GM19025 (cell line): ENCODE measurements around the gene KCNMA1.
"Not testable (repeated sequence)": the region's sequence is repeated elsewhere in the genome, so short reads cannot be mapped to it uniquely, and the experiment has no call there.

Source experiments
- ATAC-seq: cut with Tn5 transposase; IDR thresholded peaks from one replicate; pipeline ENCODE4 v1.9.1; 2021; ENCODE audit warnings: mild to moderate bottlenecking, low read depth, moderate library complexity; ENCODE audit not compliant: unreplicated experiment

Gene KCNMA1

DNA sequence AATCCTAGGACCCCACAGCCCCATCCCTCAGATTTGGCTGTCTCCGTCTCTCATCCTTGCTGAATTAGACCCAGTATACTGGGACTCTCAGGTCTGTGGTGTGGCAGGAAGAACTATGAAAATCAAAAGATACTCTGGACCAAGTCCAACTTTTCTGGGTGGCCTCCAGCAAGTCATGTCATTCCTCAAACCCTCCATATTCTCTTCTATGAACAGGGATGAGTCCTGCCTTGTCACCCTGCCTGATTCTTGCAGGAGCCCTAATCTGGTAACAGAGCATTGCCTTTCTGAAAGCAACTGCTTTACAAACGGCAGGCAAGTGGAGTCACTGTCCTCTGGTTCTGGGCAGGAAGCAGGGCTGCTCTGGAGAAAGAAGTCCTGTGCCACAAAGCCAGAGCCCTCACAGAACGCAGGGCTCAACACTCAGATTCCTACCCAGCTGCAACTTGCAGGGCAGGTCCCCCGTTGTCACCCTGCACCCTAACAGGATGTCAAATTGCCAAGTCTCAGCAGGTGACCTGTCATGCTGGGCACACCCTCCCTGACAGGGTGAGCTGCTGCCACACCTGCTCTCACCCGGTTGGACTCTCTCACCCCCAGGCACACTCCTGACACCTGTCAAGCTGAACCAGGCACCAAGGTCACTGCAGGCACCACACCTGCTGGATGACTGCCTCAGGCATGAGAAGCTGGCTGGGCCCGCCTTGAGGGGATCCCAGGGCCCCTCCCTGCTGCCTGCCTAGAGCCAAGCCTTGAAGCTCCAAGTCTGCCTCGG is 227.7 kb downstream of the KCNMA1 start:
- no peak for ATAC-seq

DNA sequence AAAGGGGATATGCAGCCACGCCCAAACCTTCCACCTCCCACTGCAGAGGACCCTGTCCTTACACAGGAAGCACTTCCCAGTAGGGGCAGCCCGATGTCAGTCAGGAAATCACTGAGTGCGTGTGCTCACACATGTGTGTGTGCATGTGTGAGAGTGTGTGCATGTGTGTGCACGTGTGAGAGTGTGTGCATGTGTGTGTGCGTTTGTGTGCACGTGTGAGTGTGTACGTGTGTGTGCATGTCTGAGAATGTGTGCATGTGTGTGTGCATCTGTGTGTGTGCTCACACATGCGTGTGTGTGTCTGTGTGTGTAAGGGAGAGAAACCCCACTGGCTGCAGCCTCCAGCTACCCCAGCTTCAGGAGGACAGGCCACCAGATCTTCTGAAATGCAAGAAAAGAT is 229.3 kb downstream of the KCNMA1 start:
- no peak for ATAC-seq

DNA sequence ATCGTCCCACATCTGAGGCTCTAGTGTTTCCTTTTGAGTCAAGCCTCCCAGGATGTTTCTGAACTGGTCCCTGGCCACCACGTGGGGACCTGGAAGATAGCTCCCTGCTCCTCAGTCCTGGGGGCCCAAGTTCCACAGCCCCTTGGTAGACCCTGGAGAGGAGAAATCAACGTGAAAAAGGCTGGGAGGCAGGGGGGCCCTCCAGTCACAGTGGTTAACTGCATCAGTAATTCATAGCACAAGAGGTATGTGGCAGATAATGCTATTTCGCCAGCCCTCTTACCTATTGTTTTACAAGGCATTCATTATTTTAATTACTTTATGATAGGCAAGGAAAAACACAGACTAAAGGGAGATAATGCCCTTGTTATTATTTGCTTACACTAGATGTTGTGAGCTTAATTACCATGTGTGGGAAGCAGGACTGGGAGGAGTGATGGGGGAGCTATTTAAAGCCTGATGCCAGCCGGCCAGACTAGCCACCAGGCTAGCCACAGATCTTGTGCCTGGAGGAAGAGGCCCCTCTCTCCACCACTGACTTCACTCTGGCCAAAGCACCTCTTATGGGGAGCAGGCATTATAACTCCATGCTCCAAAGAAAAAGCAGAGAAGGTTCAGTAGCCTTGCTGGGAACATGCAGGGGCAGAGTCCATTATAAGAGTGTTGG is 230.7 kb downstream of the KCNMA1 start:
- ATAC-seq = no peak

DNA sequence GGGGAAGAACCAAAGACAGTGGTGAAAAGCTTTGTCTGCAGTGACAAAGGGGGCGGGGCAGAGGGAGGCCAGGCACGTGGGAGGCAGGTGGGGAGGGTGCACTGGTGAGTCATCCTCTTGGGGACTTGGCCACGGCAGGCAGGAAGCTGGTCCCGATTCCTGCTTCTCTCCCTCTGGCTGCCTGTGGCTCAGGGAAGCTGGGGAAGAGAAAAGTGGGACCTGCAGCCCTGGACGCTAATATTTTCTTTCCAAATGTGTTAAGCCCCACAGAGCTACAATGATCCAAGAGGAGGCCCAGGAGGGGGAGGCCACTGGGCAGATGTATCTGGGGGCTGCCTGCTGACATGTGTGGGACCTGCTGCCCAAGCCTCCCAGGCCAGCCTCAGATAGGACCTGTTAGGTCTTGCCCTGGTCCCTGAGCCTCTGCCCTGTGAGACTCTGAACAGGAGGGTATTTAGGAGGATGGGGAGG is 231.8 kb downstream of the KCNMA1 start:
- no peak for ATAC-seq

DNA sequence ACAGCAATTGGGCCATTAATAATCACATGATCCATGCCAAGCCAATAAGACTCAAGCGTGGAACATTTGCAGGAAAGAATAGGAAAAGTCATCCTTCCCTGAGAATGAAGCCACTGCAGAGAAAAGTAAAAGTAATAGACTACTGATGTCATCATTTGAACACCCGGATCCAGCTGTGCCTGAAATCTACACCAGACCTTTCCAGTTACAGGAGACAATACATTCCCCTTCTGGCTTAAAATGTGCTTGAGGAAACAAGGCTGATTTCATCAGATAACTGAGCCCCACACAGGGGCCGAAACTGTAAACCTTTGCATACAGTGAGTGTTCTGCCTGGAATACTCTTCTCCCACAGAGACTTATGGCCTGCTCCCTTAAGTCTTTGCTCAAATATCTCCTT is 232.8 kb downstream of the KCNMA1 start:
- no peak for ATAC-seq

DNA sequence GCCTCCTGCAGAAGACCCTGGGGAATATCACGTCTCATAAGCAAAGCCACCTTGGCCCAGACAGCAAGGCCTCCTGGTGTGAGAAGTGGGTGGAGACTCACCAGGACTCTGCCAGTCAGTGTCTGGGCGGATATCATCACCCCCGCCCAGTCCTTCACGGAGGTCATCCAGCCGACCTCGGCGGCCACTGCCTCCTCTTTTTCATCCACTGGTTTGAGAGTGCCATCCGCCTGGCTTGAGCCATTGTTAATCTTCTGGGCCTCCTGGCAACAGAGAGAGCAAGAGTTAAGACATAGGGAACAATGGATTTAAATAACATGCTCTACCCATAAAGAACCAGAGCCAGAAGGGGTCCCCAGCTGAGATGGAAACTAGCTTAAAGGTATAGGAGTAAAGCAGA is 233.8 kb downstream of the KCNMA1 start:
- no peak for ATAC-seq

DNA sequence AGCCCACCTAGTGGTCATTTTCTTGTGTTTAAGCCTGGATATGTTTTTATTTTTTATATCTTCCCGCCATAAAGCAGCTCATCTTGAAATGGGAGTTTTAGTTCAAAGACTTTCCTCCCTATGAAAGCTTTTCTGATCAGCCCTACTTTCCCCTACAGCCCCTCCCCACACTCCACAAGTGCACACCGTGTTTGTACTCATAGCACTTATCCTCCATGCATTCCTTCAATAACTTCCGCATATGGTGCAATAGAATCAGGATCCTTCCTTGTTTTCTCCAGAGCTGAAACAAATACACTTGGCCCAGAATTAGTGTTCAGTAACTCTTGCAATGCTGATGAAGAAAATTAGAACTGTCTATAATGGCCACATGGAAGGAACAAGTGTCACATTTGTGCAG is 235.9 kb downstream of the KCNMA1 start:
- ATAC-seq = no peak

DNA sequence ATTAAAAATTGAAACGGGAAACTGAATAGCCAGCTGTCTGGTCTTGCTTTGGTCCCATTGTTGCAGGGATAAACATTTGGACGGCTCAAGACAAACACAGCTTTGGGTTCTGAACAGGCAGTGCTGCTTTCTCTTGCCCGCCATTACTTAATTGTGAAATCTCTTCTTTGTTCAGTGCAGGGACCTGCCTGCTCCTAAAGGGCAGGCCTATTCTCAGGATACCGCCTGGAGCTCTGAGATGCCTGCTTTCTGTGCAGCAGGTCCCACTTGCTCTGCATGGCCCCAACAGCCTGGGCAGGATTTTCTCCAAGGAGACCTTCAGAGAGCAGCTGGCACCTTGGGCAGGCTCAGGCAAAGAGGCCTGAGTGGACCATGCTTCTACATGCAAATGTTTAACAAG is 237.6 kb downstream of the KCNMA1 start:
- ATAC-seq = no peak

DNA sequence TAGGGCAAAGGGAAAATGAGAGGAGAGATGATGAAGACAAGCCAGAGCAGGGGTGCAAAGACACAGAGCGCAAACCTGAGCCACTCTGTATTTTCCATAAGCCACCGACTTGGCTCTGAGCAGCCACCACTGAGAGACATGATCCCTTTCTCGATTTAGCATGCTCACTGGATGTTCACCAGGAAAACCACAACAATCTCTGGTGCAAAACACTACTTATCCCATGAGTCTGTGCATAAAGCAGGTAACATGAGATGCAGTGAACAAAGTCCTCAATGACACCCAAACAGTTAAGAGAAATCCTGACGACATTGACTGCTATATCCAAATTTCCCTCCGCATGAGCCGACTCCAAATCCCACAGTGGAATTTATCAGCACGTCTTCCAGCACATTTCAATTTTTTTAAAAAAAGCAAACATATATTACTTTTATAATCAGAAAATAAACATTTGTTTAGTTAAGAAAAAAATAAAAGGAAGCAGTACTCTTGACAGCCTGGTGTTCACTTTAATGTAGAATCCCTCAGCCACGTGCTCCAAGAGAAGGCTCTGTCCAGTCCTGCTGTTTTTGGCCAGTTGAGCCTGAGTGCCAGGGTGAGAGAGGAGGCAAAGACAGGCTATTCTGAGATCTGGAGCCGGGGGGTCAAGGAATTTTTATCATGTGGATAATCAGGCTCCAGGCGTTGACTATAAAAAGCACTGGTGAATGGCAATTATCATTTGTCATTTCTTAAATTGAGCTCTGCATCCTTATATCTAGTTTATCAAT is 238.4 kb downstream of the KCNMA1 start:
- ATAC-seq = no peak

DNA sequence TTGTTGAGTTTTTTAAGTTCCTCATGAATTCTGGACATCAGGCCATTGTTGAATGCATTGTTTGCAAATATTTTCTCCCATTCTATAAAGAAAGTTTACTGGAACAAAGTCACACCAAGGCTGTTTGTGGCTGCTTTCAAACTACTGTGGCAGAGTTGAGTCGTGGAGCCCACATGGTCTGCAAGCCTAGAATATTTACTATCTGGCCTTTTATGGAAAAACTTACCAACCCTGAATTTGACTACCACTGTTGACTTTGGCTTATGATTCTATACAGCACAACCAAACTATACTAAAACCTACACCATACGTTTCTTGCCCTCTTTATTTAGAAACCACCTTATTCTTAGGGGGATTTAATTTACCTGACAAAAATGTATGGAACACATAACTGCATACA is 239.1 kb downstream of the KCNMA1 start:
- ATAC-seq = no peak

DNA sequence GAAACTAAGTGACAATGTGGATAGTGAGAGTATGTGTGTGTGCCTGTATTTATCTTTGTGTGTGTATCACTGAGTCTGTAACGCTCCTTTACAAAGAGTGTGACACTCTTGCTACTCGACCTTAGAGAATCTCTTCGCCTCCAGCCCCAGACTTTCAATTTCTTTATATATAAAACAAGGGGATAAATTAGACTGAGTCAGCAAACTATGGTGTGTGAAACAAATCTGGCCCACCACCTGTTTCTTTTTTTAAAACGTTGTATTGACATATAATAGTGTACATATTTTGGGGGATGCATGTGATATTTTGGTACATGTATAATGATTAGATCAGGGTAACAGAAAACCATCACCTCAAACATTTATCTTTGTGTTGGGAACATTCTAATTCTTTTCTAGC is 240.5 kb downstream of the KCNMA1 start:
- ATAC-seq = no peak

DNA sequence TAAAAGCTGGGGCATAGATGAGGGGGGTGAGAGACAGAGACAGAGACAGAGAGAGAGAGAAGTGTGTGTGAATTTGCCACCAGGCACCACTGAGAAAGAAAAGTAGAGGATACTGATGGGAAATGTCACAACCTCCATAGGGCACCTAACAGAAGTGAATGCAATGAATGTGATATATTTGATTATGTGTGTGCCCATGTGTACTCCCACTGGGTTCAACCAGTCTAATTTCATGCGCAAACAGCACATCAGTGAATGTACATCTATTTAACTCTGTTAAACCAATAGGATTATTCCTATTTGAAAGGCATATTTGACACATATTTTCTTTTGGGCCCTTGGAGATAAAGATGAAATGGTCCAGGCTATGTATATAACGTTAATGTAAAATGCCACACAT is 241.3 kb downstream of the KCNMA1 start:
- ATAC-seq = no peak

DNA sequence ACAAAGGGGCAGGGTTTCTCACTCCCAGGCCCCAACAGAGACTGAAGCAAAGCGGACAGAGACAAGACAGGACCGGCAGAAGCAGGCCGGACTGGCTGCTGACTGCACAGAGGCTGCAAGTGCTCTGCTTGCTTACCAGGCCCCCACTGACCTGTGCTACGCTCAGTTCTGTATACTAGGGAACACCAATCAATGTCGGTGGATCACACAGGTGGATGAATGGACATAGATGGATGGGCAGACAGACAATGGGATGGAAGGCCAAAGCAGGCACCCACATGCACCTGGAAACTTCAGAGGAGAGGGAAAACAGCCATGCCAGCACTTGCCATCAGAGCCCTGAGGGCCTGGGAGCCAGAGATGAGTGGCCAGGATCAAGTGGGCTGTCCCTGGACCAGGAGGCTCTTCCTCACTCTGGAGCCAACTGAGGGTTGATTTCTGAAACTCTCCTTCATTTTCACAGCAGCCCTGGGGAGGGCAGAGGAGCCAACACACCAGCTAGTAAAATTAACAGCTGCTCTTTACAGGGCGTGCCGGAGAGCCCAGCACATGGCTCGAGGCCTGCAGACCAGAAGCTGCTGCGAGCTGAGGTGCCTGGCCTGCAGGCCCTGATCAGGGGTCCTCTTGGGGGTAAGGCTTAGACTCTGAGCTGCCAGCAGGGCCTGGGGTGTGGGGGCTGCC is 243.6 kb downstream of the KCNMA1 start:
- ATAC-seq = no peak

DNA sequence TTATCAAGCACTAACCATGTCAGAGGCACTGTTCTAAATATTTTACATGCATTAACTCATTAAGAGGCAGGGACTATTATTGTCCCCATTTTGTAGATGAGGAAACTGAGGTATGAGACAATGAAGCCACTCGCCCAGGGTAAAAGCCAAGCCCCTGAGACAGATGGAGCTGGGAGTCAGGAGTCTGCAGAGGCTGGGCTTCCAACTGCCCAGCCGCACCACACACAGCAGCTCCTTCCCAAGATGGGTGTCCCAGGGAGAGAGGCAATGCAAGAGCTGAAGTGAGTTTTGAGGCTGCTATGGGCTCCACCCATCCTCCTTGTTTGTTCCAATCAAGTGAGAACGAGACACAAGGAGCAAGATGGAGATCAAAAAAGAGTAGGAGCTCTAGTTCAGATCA is 244.2 kb downstream of the KCNMA1 start:
- ATAC-seq = no peak

DNA sequence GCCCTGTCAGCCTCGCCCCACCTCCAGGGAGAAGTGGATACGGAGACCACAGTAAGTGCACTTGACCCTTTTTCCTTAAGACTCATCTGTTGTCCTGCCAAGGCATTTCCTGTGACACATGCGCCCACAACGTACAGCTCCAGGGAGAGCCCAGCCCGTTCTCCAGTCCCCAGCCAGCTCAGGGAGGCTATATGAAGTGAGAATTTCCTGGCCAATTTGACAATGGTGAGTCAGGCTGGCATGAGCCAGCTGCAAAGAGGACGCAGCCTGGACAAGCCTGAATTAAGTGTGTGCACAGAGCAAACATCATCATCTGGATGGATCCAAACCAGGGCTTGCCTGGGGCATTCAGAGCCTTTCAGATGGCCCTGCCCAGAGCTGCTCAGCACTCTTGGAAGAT is 244.8 kb downstream of the KCNMA1 start:
- no peak for ATAC-seq

DNA sequence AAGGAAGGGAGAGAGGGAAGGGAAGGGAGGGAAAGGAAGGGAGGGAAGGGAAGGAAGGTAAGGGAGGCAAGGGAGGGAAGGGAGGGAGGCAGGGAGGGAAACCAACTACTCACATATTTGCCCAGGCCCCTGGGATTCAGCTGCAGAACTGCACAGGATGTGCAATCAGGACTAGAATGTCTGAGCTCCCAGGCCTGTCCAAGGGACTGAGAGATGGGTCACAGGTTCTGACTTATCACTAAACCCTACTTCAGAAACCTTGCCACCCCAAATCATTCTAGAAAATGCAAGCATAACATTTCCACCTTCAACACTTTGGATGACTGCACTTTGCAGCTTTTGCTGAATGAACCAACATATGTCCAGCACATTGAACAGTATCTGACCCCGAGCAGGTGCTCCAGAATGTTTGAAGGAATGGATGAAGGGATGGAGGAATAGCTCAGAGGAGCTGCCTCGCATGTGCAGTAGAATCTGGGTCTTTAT is 245.3 kb downstream of the KCNMA1 start:
- no peak for ATAC-seq

DNA sequence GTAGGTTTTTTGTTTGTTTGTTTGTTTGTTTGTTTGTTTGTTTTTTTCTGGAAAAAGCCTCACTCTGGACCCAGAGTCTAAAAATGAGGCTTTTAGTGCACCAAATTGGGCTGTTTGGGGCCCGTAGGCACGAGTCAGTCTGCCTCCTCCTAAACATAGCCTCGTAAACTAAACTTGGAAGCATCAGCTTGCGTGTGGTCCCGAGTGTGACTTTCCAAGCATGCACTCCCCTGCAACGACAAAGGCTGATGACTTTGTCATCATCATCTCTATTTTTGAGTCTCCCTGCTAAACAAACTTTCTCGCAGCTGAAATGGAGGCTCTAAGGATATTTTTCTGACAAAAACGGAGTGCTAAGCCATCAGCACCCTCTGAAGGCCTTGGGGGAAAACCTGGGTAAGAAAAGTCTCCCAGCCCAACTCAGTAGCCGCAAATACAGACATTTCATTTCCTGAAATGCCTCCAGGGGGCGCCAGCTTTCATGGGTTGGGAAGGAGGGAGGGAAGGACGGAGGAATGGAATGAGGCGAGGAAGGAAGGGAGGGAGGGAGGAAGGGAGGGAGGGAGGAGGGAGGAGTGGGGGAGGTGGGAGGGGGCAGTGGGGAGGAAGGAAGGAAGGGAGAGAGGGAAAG is 245.9 kb downstream of the KCNMA1 start:
- ATAC-seq = no peak

DNA sequence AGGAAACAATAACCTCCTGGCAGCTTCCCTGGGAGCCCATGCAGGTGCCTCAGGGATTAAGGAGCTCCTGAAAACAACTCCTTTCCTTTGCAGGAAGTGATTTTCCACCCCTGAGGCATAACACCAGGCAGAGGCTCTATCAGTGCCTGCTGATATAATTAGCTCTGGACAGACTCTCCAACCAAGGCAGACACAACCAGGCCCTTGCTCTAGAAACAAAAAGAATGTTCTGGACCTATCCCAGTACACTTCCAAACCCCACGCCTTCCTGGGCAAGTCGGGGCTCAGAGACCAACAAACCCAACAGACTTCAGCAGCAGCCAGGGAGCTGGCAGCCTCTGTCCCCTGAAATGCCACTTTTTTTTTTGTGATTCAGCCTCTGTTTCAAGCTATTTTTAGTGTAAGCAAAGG is 247.1 kb downstream of the KCNMA1 start:
- ATAC-seq = no peak

DNA sequence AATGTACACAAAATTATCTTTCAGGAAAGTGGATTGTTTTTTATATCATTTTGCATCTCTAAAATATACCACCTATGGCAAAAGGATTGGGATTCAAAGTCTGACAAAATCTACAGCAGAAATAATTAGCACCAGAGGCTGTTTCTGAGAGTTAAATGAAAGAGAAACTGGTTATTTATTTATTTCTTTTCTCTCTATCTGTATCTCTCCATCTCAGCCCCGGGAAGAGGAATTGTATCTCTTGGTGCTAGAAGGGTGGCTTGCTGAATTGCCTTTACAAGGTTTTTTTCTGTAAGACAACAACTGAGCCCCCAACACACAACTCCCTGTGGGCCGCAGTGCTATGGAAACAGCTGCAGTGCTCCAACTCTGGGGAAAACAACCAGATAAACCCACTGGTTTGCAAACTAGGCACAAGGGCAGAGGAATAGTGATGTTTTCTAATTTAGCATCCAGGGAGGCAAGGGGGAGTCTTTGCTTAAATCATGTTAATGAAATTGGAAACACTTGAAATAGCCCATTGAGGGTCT is 249.0 kb downstream of the KCNMA1 start:
- ATAC-seq = no peak

DNA sequence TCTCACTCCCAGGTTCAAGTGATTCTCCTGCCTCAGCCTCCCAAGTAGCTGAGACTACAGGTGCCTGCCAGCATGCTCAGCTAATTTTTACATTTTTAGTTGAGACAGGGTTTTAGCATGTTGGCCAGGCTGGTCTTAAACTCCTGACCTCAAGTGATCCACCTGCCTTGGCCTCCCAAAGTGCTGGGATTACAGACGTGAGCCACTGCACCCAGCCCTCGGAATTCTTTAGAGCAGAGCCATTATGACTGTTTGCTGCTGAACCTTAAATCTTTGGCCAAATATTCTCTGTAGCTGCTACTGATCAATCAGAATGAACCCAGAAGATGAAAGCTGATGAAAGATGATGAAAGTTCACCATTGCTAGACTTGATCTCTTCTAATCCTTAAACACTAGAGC is 249.9 kb downstream of the KCNMA1 start:
- ATAC-seq = not testable (repeated sequence)
